Stimulated activated CD4-positive, alpha-beta T cell treated with anti-CD3 and anti-CD28 coated beads, TNF-alpha, amount 100 ng/mL, for 4 hours (primary cell): Measurements from ENCODE around the gene TCEAL4.

Experiments
- DNase-seq, 3 experiments: peaks; one replicate each; pipeline ENCODE4 v3.0.0-alpha.2; 2020; ENCODE audit warnings: low read depth in 3 of 3

Gene TCEAL4

GRCh38 chrX:103585411-103586313 lies at the start of gene TCEAL4:
Gene TCEAL4 (plus strand): TSS chrX:103585515. CDS start chrX:103586676, 1,161 bp downstream.
- DNase-seq, result peak in 2 of 3 experiments; percentile 3 to 18

- DNase-seq, result no peak
Measured at GRCh38 chrX:103536071-103536470, 49.2 kb upstream of the TCEAL4 start.

- no peak for DNase-seq
Measured at GRCh38 chrX:103536732-103537131, 48.6 kb upstream of the TCEAL4 start.

GRCh38 chrX:103537871-103538387 lies 47.4 kb upstream of the TCEAL4 start:
- DNase-seq, result no peak

GRCh38 chrX:103538728-103539127 lies 46.6 kb upstream of the TCEAL4 start:
- DNase-seq, result no peak

GRCh38 chrX:103539695-103540094 lies 45.6 kb upstream of the TCEAL4 start:
- no peak for DNase-seq

- no peak for DNase-seq
Measured at GRCh38 chrX:103540145-103540544, 45.2 kb upstream of the TCEAL4 start.

- DNase-seq, result no peak
Measured at GRCh38 chrX:103549916-103550315, 35.4 kb upstream of the TCEAL4 start.

- DNase-seq, result no peak
Measured at GRCh38 chrX:103550415-103551051, 34.8 kb upstream of the TCEAL4 start.

GRCh38 chrX:103552236-103552635 lies 33.1 kb upstream of the TCEAL4 start:
- DNase-seq, result no peak

- peak; percentile 19 to 27 (median 22) for DNase-seq
Measured at GRCh38 chrX:103554687-103555424, 30.5 kb upstream of the TCEAL4 start.

- DNase-seq, result no peak
Measured at GRCh38 chrX:103556963-103557612, 28.2 kb upstream of the TCEAL4 start.

- no peak for DNase-seq
Measured at GRCh38 chrX:103560256-103560655, 25.1 kb upstream of the TCEAL4 start.

GRCh38 chrX:103562801-103563200 lies 22.5 kb upstream of the TCEAL4 start:
- DNase-seq, result no peak

GRCh38 chrX:103565197-103565596 lies 20.1 kb upstream of the TCEAL4 start:
- no peak for DNase-seq

GRCh38 chrX:103565752-103566151 lies 19.6 kb upstream of the TCEAL4 start:
- DNase-seq, result no peak

- DNase-seq, result no peak
Measured at GRCh38 chrX:103571121-103571520, 14.2 kb upstream of the TCEAL4 start.

- no peak for DNase-seq
Measured at GRCh38 chrX:103571726-103572125, 13.6 kb upstream of the TCEAL4 start.

GRCh38 chrX:103573202-103573601 lies 12.1 kb upstream of the TCEAL4 start:
- no peak for DNase-seq

GRCh38 chrX:103584596-103584995 lies 719 bp upstream of the TCEAL4 start:
- DNase-seq, result no peak

- no peak for DNase-seq
Measured at GRCh38 chrX:103586314-103586646, 965 bp downstream of the TCEAL4 start.

GRCh38 chrX:103586659-103587058 lies 1.3 kb downstream of the TCEAL4 start:
- no peak for DNase-seq
